Measurements from ENCODE around the gene TRPC1. TPM values are rescaled to one million over a fixed set of nuclear protein-coding genes. Genes with fewer than 3 reads are reported as not detected.

TRPC1 gene
- total RNA-seq, 6 experiments from 2014 or later = 8.9 to 14.6 (median 11.1) TPM

- H3K36me3 Mint-ChIP-seq (ENCODE audit: low read depth) = peaks cover 29% of the 10 kb centered on the region
- no peak overlapping the region for H3K27ac Mint-ChIP-seq
- TF ChIP-seq CTCF (IDR thresholded peaks at IDR 0.05) = no peak
- H3K9me3 Mint-ChIP-seq = no peaks in the 10 kb centered on the region
- peaks cover 7% of the 10 kb centered on the region for H3K4me1 Mint-ChIP-seq (ENCODE audit: low read depth)
- no peak overlapping the region for H3K4me3 Mint-ChIP-seq
- H3K27me3 Mint-ChIP-seq (ENCODE audit: insufficient read depth) = no peaks in the 10 kb centered on the region
- no peak for DNase-seq
These were observed 30.7 kb downstream of the TRPC1 start for GRCh38 chr3:142754494-142754893.

GRCh38 chr3:142768338-142768737, 44.5 kb downstream of the TRPC1 start:
- no peak for TF ChIP-seq CTCF (IDR thresholded peaks at IDR 0.05)
- H3K27ac Mint-ChIP-seq = no peak overlapping the region
- no peaks in the 10 kb centered on the region for H3K4me1 Mint-ChIP-seq (ENCODE audit: low read depth)
- H3K4me3 Mint-ChIP-seq = no peak overlapping the region
- no peaks in the 10 kb centered on the region for H3K27me3 Mint-ChIP-seq (ENCODE audit: insufficient read depth)
- H3K9me3 Mint-ChIP-seq = no peaks in the 10 kb centered on the region; the same call in 1 of the 2 replicates
- DNase-seq = no peak
- peaks cover 25% of the 10 kb centered on the region for H3K36me3 Mint-ChIP-seq (ENCODE audit: low read depth)

GRCh38 chr3:142777927-142778326, 54.1 kb downstream of the TRPC1 start:
- H3K27me3 Mint-ChIP-seq (ENCODE audit: insufficient read depth) = no peaks in the 10 kb centered on the region
- no peak for TF ChIP-seq CTCF (IDR thresholded peaks at IDR 0.05)
- no peak overlapping the region for H3K4me3 Mint-ChIP-seq
- 0 out of 2 replicates have a peak overlapping the region, but pooled peaks have one; percentile 2 for H3K27ac Mint-ChIP-seq
- DNase-seq = no peak
- H3K36me3 Mint-ChIP-seq (ENCODE audit: low read depth) = peaks cover 5% of the 10 kb centered on the region
- no peaks in the 10 kb centered on the region for H3K9me3 Mint-ChIP-seq
- H3K4me1 Mint-ChIP-seq (ENCODE audit: low read depth) = peaks cover 13% of the 10 kb centered on the region

- TF ChIP-seq CTCF (IDR thresholded peaks at IDR 0.05) = no peak
- Mint-ChIP-seq H3K4me3 (no peak overlapping the region), H3K27me3 (ENCODE audit: insufficient read depth) (no peaks in the 10 kb centered on the region), H3K27ac (no peak overlapping the region), H3K36me3 (ENCODE audit: low read depth) (peaks cover 5% of the 10 kb centered on the region), H3K9me3 (no peaks in the 10 kb centered on the region), H3K4me1 (ENCODE audit: low read depth) (peaks cover 13% of the 10 kb centered on the region)
- DNase-seq = no peak
These were observed 54.7 kb downstream of the TRPC1 start for GRCh38 chr3:142778541-142778940.

GRCh38 chr3:142779591-142779990, 55.8 kb downstream of the TRPC1 start:
- Mint-ChIP-seq H3K27me3 (ENCODE audit: insufficient read depth) (no peaks in the 10 kb centered on the region), H3K4me1 (ENCODE audit: low read depth) (peaks cover 13% of the 10 kb centered on the region), H3K27ac (no peak overlapping the region), H3K9me3 (no peaks in the 10 kb centered on the region), H3K36me3 (ENCODE audit: low read depth) (peaks cover 5% of the 10 kb centered on the region), H3K4me3 (no peak overlapping the region)
- no peak for DNase-seq
- TF ChIP-seq CTCF (IDR thresholded peaks at IDR 0.05) = no peak

GRCh38 chr3:142782616-142783015, 58.8 kb downstream of the TRPC1 start:
- H3K27me3 Mint-ChIP-seq (ENCODE audit: insufficient read depth) = no peaks in the 10 kb centered on the region
- H3K9me3 Mint-ChIP-seq = no peaks in the 10 kb centered on the region

More at GRCh38 chr3:142782616-142783015, 58.8 kb downstream of the TRPC1 start:
- no peak for TF ChIP-seq CTCF (IDR thresholded peaks at IDR 0.05)
- H3K27ac Mint-ChIP-seq = no peak overlapping the region
- peaks cover 12% of the 10 kb centered on the region for H3K4me1 Mint-ChIP-seq (ENCODE audit: low read depth)
- H3K4me3 Mint-ChIP-seq = no peak overlapping the region
- DNase-seq = no peak
- peaks cover 5% of the 10 kb centered on the region for H3K36me3 Mint-ChIP-seq (ENCODE audit: low read depth)
